M059J (cell line): Measurements from ENCODE around the gene ADPRH. TPM values are rescaled to one million over a fixed set of nuclear protein-coding genes. Genes with fewer than 3 reads are reported as not detected.

Experiments
- DNase-seq: peaks from one replicate; pipeline ENCODE4 v3.0.0-alpha.2; 2012; ENCODE audit warnings: low read depth
- total RNA-seq: library from RNA; depleted of rRNA; stranded (reverse); fragments of >200 nt; shearing (Covaris generic); gene quantifications from 2 replicates; pipeline ENCODE4 v1.2.3, GENCODE V29; 2014

Gene ADPRH
- total RNA-seq, 1 experiment from 2014 or later: 1.1 TPM

- no peak for DNase-seq
Measured at GRCh38 chr3:119596398-119596797, 17.1 kb downstream of the ADPRH start.

- DNase-seq: no peak
Measured at GRCh38 chr3:119597548-119598288, 18.4 kb downstream of the ADPRH start, which contains the start of gene PLA1A. TSS of gene PLA1A (plus strand) at chr3:119597885. CDS start at chr3:119597914, 29 bp downstream.

GRCh38 chr3:119598410-119599098 lies 19.3 kb downstream of the ADPRH start:
- DNase-seq: no peak

GRCh38 chr3:119599558-119600174 lies 20.4 kb downstream of the ADPRH start:
- no peak for DNase-seq

- no peak for DNase-seq
Measured at GRCh38 chr3:119600732-119601131, 21.4 kb downstream of the ADPRH start.

- no peak for DNase-seq
Measured at GRCh38 chr3:119601154-119601553, 21.9 kb downstream of the ADPRH start.

GRCh38 chr3:119602676-119603075 lies 23.4 kb downstream of the ADPRH start:
- DNase-seq: no peak

- DNase-seq: peak; percentile 59
Measured at GRCh38 chr3:119604878-119605277, 25.6 kb downstream of the ADPRH start.

- DNase-seq: no peak
Measured at GRCh38 chr3:119608405-119609000, 29.2 kb downstream of the ADPRH start.

- DNase-seq: no peak
Measured at GRCh38 chr3:119609301-119609700, 30.0 kb downstream of the ADPRH start.

- no peak for DNase-seq
Measured at GRCh38 chr3:119611664-119612063, 32.4 kb downstream of the ADPRH start.

- DNase-seq: no peak
Measured at GRCh38 chr3:119613201-119613600, 33.9 kb downstream of the ADPRH start.

- no peak for DNase-seq
Measured at GRCh38 chr3:119613872-119614271, 34.6 kb downstream of the ADPRH start.

GRCh38 chr3:119616056-119616455 lies 36.8 kb downstream of the ADPRH start:
- no peak for DNase-seq

GRCh38 chr3:119619094-119619493 lies 39.8 kb downstream of the ADPRH start:
- DNase-seq: peak; percentile 21

- DNase-seq: no peak
Measured at GRCh38 chr3:119620899-119621298, 41.6 kb downstream of the ADPRH start.

- DNase-seq: no peak
Measured at GRCh38 chr3:119624002-119624720, 44.9 kb downstream of the ADPRH start.

GRCh38 chr3:119625451-119626153 lies 46.3 kb downstream of the ADPRH start:
- DNase-seq: no peak

- no peak for DNase-seq
Measured at GRCh38 chr3:119626196-119626595, 46.9 kb downstream of the ADPRH start.

GRCh38 chr3:119627461-119627860 lies 48.2 kb downstream of the ADPRH start:
- DNase-seq: no peak

GRCh38 chr3:119628390-119628789 lies 49.1 kb downstream of the ADPRH start:
- DNase-seq: no peak
